ENCODE measurements around the gene GFRA1. TPM values are rescaled to one million over a fixed set of nuclear protein-coding genes. Genes with fewer than 3 reads are reported as not detected.

The GFRA1 gene
- total and polyA plus RNA-seq, 2 of the 8 experiments (the other 6 are each of a cell fraction or from before 2014, with no cell fraction given) = 1.1 to 2.0 TPM

DNA sequence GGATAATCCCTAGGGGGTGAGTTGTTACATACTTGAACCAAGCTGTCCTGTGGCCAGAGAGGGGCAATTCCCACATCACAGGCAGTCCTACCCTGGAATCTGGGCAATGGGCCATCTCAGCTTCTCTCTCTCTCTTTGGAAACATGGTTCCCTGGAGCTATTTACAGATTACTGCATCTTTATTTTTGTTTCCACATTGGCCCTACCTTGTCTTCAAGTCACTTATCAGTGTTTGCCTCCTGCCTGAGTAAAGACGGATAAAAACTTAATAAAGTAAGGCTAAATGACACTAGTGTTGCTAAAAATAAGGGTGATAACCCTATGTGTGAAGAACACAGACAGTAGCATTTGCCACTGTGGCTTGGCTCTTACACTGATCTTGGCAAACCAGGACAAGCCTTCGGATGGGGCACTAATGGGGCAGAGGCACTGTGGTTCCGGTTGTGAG, 228.2 kb downstream of the GFRA1 start:
- 96% methylated on average over 3 of the region's 3 CpGs; no CpG with 5 or more reads in 1 of the 2 experiments for WGBS, 2 experiments (ENCODE audit: extremely low coverage in 1 of 2, insufficient coverage in 1 of 2, insufficient read length in 1 of 2, insufficient replicate concordance in 2 of 2, low coverage in 1 of 2, low lambda C conversion rate in 2 of 2, missing lambda C conversion rate in 1 of 2)
- no peaks in the 10 kb centered on the region for H3K23me2 ChIP-seq (ENCODE audit: low read depth, low read length)

More for the DNA sequence above, 228.2 kb downstream of the GFRA1 start:
- H3K14ac ChIP-seq (ENCODE audit: insufficient read length) = no peak overlapping the region
- FAIRE-seq = no peak
- H3K27me3 ChIP-seq (replicated peaks in 1 of 4; ENCODE audit: control insufficient read depth in 3 of 4, extremely low read depth in 1 of 4, insufficient read depth in 3 of 4, low read length in 3 of 4) = no peaks in the 10 kb centered on the region
- H3K27ac ChIP-seq (ENCODE audit: low read depth, low read length) = no peak overlapping the region
- H2AFZ ChIP-seq (ENCODE audit: low read length) = no peak overlapping the region
- H4K5ac ChIP-seq (ENCODE audit: insufficient read length, low read depth, low read length) = no peak overlapping the region
- H3K4me3 ChIP-seq (ENCODE audit: extremely low read depth in 1 of 4, insufficient read depth in 2 of 4, low read depth in 3 of 4, low read length in 4 of 4) = no peak overlapping the region
- no peak overlapping the region for H4K8ac ChIP-seq (ENCODE audit: extremely low read depth, insufficient read depth, low read length)
- H3K23ac ChIP-seq (ENCODE audit: insufficient read length) = no peak overlapping the region
- ChIA-PET CTCF (ENCODE audit: partially characterized antibody) (interaction anchor here (1.3 to 1.6 kb wide), 4 partner anchors 10 to 78 kb away, joined by 3 to 4 read pairs (median 3); no protein-coding TSS in a partner anchor), POLR2A (ENCODE audit: partially characterized antibody) (no interaction called here)
- no peak overlapping the region for H2BK120ac ChIP-seq (replicated peaks; ENCODE audit: low read depth, low read length)
- no peak overlapping the region for H4K91ac ChIP-seq (replicated peaks; ENCODE audit: insufficient read length, low read length)
- H2AK5ac ChIP-seq (ENCODE audit: low read depth, low read length) = no peak overlapping the region
- TF ChIP-seq, protein P1, sequence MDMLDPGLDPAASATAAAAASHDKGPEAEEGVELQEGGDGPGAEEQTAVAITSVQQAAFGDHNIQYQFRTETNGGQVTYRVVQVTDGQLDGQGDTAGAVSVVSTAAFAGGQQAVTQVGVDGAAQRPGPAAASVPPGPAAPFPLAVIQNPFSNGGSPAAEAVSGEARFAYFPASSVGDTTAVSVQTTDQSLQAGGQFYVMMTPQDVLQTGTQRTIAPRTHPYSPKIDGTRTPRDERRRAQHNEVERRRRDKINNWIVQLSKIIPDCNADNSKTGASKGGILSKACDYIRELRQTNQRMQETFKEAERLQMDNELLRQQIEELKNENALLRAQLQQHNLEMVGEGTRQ (IDR thresholded peaks at IDR 0.05; ENCODE audit: low read length) = no peak
- TF ChIP-seq SP4 (IDR thresholded peaks at IDR 0.05; ENCODE audit: low read length) (no peak), TBP (IDR thresholded peaks at IDR 0.05; ENCODE audit: low read depth, low read length) (no peak), RAD21 (IDR thresholded peaks at IDR 0.05 in 1 of 2, conservative IDR thresholded peaks at IDR 0.05 in 1 of 2; ENCODE audit: low read depth in 2 of 2, low read length in 2 of 2) (no peak), EZH2 (IDR thresholded peaks at IDR 0.05; ENCODE audit: low read depth, low read length, severe bottlenecking) (no peak), CTBP2 (IDR thresholded peaks at IDR 0.05; ENCODE audit: borderline replicate concordance, insufficient read depth, insufficient read length, low read length) (no peak), SIRT6 (IDR thresholded peaks at IDR 0.05; ENCODE audit: low read length) (no peak)
- TF ChIP-seq, protein P2, sequence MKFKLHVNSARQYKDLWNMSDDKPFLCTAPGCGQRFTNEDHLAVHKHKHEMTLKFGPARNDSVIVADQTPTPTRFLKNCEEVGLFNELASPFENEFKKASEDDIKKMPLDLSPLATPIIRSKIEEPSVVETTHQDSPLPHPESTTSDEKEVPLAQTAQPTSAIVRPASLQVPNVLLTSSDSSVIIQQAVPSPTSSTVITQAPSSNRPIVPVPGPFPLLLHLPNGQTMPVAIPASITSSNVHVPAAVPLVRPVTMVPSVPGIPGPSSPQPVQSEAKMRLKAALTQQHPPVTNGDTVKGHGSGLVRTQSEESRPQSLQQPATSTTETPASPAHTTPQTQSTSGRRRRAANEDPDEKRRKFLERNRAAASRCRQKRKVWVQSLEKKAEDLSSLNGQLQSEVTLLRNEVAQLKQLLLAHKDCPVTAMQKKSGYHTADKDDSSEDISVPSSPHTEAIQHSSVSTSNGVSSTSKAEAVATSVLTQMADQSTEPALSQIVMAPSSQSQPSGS (IDR thresholded peaks at IDR 0.05; ENCODE audit: low read length) = no peak
- H3K9ac ChIP-seq (replicated peaks in 1 of 4; ENCODE audit: extremely low read depth in 1 of 4, low read depth in 3 of 4, low read length in 3 of 4) = no peak overlapping the region
- no peaks in the 10 kb centered on the region for H3K79me2 ChIP-seq (ENCODE audit: control insufficient read depth in 1 of 2, insufficient read depth in 2 of 2, low read length in 2 of 2)
- H3K56ac ChIP-seq (replicated peaks; ENCODE audit: insufficient read length, low read depth, low read length) = no peak overlapping the region
- H2BK12ac ChIP-seq (ENCODE audit: low read depth, low read length) = no peak overlapping the region
- no peak overlapping the region for H2BK15ac ChIP-seq (ENCODE audit: low read length)
- H4K20me1 ChIP-seq (replicated peaks in 1 of 2; ENCODE audit: control insufficient read depth in 1 of 2, insufficient read depth in 2 of 2, low read length in 2 of 2) = no peaks in the 10 kb centered on the region
- H2BK5ac ChIP-seq (ENCODE audit: low read depth, low read length) = no peak overlapping the region
- H3K9me3 ChIP-seq (ENCODE audit: insufficient read depth in 2 of 2, low read depth in 1 of 2, low read length in 1 of 2) = no peaks in the 10 kb centered on the region
- H3K18ac ChIP-seq (ENCODE audit: extremely low read depth, low read length) = no peak overlapping the region
- no peaks in the 10 kb centered on the region for H3K36me3 ChIP-seq (ENCODE audit: control insufficient read depth in 2 of 4, insufficient read depth in 4 of 4, low read length in 3 of 4)
- no peak for DNase-seq (ENCODE audit: low read depth in 1 of 2, low spot score in 2 of 2)
- H2BK20ac ChIP-seq (ENCODE audit: low read length) = no peak overlapping the region
- H3K4me2 ChIP-seq (ENCODE audit: insufficient read depth in 1 of 2, low read depth in 2 of 2, low read length in 2 of 2) = no peak overlapping the region
- H3K4ac ChIP-seq (replicated peaks; ENCODE audit: insufficient read length, low read depth, low read length) = no peak overlapping the region
- no peaks in the 10 kb centered on the region for H3K4me1 ChIP-seq (replicated peaks in 1 of 4; ENCODE audit: control insufficient read depth in 3 of 4, insufficient read depth in 4 of 4, low read length in 3 of 4)
- H3K79me1 ChIP-seq (ENCODE audit: low read depth, low read length) = no peaks in the 10 kb centered on the region
